Epithelial cell of esophagus (primary cell): ENCODE measurements around the gene PNPLA7.

ENCODE experiments used
- DNase-seq: peaks from one replicate; pipeline ENCODE4 v3.0.0; 2010; ENCODE audit warnings: low read depth
- H3K4me3 ChIP-seq: 2 replicates; pipeline ENCODE4 v1.5.1; 2011; ENCODE audit warnings: mild to moderate bottlenecking, low read length, control low read depth
- TF ChIP-seq, protein P1 (sequence below): IDR thresholded peaks from 2 replicates; pipeline ENCODE4 v1.5.1; 2011; ENCODE audit warnings: low read depth, mild to moderate bottlenecking, low read length, control low read depth, inconsistent platforms; ENCODE audit not compliant: insufficient read depth; ENCODE audit errors: missing control alignments

The PNPLA7 gene

DNA sequence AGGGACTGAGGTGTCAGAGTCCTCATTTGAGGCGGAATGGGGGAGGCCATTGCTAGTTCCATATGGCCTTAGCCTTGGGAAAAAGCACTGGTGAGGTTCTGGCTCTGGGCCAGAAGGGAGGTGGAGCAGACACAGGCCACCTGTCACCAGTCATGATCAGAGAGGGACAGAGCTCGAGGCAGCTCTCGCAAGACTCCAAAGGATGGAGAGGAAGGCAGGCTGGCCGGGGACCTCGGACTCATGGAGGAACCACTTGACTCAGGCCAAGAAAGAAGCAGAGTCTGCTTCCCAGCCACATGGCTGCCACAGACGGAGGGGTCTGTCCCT, 61.9 kb downstream of the PNPLA7 start:
- no peak overlapping the region for H3K4me3 ChIP-seq
- TF ChIP-seq, protein P1, sequence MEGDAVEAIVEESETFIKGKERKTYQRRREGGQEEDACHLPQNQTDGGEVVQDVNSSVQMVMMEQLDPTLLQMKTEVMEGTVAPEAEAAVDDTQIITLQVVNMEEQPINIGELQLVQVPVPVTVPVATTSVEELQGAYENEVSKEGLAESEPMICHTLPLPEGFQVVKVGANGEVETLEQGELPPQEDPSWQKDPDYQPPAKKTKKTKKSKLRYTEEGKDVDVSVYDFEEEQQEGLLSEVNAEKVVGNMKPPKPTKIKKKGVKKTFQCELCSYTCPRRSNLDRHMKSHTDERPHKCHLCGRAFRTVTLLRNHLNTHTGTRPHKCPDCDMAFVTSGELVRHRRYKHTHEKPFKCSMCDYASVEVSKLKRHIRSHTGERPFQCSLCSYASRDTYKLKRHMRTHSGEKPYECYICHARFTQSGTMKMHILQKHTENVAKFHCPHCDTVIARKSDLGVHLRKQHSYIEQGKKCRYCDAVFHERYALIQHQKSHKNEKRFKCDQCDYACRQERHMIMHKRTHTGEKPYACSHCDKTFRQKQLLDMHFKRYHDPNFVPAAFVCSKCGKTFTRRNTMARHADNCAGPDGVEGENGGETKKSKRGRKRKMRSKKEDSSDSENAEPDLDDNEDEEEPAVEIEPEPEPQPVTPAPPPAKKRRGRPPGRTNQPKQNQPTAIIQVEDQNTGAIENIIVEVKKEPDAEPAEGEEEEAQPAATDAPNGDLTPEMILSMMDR, result no peak
- no peak for DNase-seq

DNA sequence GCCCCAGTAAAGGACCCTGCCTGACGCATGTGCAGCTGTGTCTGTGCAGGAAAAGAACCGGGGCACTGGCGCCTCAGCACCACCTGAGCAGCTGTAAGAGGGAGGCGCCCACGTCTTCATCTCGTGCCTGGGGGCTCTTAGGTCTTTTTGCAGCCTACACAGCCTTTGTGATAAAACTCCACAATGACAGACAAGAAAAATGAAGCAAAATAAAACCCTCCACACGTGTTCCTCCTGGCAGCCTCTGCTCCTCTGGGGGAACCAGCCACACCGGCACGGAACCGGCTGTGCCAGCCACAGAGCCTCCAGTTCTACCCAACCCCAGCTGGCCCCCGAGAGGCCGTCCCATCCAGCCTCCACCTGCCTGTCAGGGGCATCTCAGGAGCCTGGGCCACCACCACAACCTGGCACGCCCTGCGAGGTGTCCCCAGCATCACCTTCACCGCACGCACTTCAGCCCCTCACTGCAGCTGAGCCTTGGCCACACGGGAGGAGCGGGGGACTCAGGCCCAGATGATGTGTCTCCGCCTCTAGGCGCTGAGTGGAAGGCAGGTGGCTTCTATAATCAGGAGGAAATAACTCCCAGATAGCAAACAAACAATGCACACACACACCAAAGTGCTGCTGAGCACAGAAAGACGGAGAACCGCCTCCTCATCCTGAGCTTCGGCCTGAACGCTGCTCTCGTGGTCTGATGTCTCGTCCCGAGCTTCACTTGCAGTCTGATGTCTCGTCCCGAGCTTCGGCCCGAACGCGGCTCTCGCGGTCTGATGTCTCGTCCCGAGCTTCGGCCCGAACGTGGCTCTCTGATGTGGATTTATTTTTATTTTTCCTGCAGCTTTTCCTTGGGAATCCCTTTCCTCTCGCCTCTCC, 62.5 kb downstream of the PNPLA7 start:
- no peak overlapping the region for H3K4me3 ChIP-seq
- DNase-seq, result no peak
- TF ChIP-seq, protein P1, result no peak

- no peak for DNase-seq
- TF ChIP-seq, protein P1, result no peak
- no peak overlapping the region for H3K4me3 ChIP-seq
These were observed 63.4 kb downstream of the PNPLA7 start for GRCh38 chr9:137486545-137487453.

DNA sequence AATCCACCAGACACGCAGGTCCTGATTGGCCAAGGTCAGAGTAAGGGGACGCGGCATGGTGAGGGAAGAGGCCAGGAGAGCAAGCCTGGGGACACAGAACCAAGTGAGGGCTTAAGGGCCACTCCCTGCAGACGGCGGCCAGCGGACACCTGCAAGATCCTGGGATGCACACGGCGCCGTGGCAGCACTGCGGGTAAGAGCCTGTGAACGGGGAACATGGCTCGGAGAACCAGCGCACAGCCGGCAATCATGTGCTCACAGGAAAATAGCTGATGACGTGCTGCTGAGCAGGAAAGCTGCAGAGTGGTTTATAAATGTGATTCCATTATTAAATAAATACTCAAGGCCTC, 64.1 kb downstream of the PNPLA7 start:
- DNase-seq, result no peak
- H3K4me3 ChIP-seq, result no peak overlapping the region
- TF ChIP-seq, protein P1, result no peak

- DNase-seq, result peak; percentile 37
- TF ChIP-seq, protein P1, result no peak
- H3K4me3 ChIP-seq, result no peak overlapping the region
These were observed 64.7 kb downstream of the PNPLA7 start for GRCh38 chr9:137485343-137486140.

GRCh38 chr9:137484551-137485315, 65.5 kb downstream of the PNPLA7 start:
- no peak overlapping the region for H3K4me3 ChIP-seq
- TF ChIP-seq, protein P1, result no peak
- no peak for DNase-seq
